ENCODE measurements around the gene MYO5B.
A peak's percentile ranks its signal among the peaks of the same experiment; 100 is the strongest.

Gene MYO5B

GRCh38 chr18:50181590-50181989 is 13.4 kb downstream of the MYO5B start:
- DNase-seq (ENCODE audit: low read depth in 1 of 2, low spot score in 1 of 2) = no peak
- in situ Hi-C loops (cut with HindIII; ENCODE audit: low pct_unique_long_range_greater_than_20kb, low sequenced_read_pairs) = no loop called here
- no peak for TF ChIP-seq JUND (IDR thresholded peaks at IDR 0.05; ENCODE audit: low read depth)

- TF ChIP-seq JUND (IDR thresholded peaks at IDR 0.05; ENCODE audit: low read depth) = no peak
- no peak for DNase-seq (ENCODE audit: low read depth in 1 of 2, low spot score in 1 of 2)
- in situ Hi-C loops (cut with HindIII; ENCODE audit: low pct_unique_long_range_greater_than_20kb, low sequenced_read_pairs) = no loop called here
Observed at GRCh38 chr18:50179465-50179864, 15.5 kb downstream of the MYO5B start.

GRCh38 chr18:50177294-50177992 is 17.5 kb downstream of the MYO5B start:
- no peak for TF ChIP-seq JUND (IDR thresholded peaks at IDR 0.05; ENCODE audit: low read depth)
- in situ Hi-C loops (cut with HindIII; ENCODE audit: low pct_unique_long_range_greater_than_20kb, low sequenced_read_pairs) = no loop called here
- no peak for DNase-seq (ENCODE audit: low read depth in 1 of 2, low spot score in 1 of 2)

- in situ Hi-C loops (cut with HindIII; ENCODE audit: low pct_unique_long_range_greater_than_20kb, low sequenced_read_pairs) = no loop called here
- no peak for TF ChIP-seq JUND (IDR thresholded peaks at IDR 0.05; ENCODE audit: low read depth)
- DNase-seq (ENCODE audit: low read depth in 1 of 2, low spot score in 1 of 2) = no peak
Observed at GRCh38 chr18:50172367-50172766, 22.6 kb downstream of the MYO5B start.

- no peak for DNase-seq (ENCODE audit: low read depth in 1 of 2, low spot score in 1 of 2)
- no peak for TF ChIP-seq JUND (IDR thresholded peaks at IDR 0.05; ENCODE audit: low read depth)
- in situ Hi-C loops (cut with HindIII; ENCODE audit: low pct_unique_long_range_greater_than_20kb, low sequenced_read_pairs) = no loop called here
Observed at GRCh38 chr18:50171406-50171805, 23.5 kb downstream of the MYO5B start.

GRCh38 chr18:50170004-50170403 is 24.9 kb downstream of the MYO5B start:
- no peak for DNase-seq (ENCODE audit: low read depth in 1 of 2, low spot score in 1 of 2)
- TF ChIP-seq JUND (IDR thresholded peaks at IDR 0.05; ENCODE audit: low read depth) = no peak
- in situ Hi-C loops (cut with HindIII; ENCODE audit: low pct_unique_long_range_greater_than_20kb, low sequenced_read_pairs) = no loop called here

- no peak for DNase-seq (ENCODE audit: low read depth in 1 of 2, low spot score in 1 of 2)
- no peak for TF ChIP-seq JUND (IDR thresholded peaks at IDR 0.05; ENCODE audit: low read depth)
- in situ Hi-C loops (cut with HindIII; ENCODE audit: low pct_unique_long_range_greater_than_20kb, low sequenced_read_pairs) = no loop called here
Observed at GRCh38 chr18:50169149-50169548, 25.8 kb downstream of the MYO5B start.

- DNase-seq (ENCODE audit: low read depth in 1 of 2, low spot score in 1 of 2) = no peak
- TF ChIP-seq JUND (IDR thresholded peaks at IDR 0.05; ENCODE audit: low read depth) = no peak
- in situ Hi-C loops (cut with HindIII; ENCODE audit: low pct_unique_long_range_greater_than_20kb, low sequenced_read_pairs) = no loop called here
Observed at GRCh38 chr18:50167966-50168365, 27.0 kb downstream of the MYO5B start.

- TF ChIP-seq JUND (IDR thresholded peaks at IDR 0.05; ENCODE audit: low read depth) = no peak
- in situ Hi-C loops (cut with HindIII; ENCODE audit: low pct_unique_long_range_greater_than_20kb, low sequenced_read_pairs) = no loop called here
- no peak for DNase-seq (ENCODE audit: low read depth in 1 of 2, low spot score in 1 of 2)
Observed at GRCh38 chr18:50166901-50167300, 28.0 kb downstream of the MYO5B start.

GRCh38 chr18:50163505-50163904 is 31.4 kb downstream of the MYO5B start:
- TF ChIP-seq JUND (IDR thresholded peaks at IDR 0.05; ENCODE audit: low read depth) = no peak
- in situ Hi-C loops (cut with HindIII; ENCODE audit: low pct_unique_long_range_greater_than_20kb, low sequenced_read_pairs) = no loop called here
- no peak for DNase-seq (ENCODE audit: low read depth in 1 of 2, low spot score in 1 of 2)

GRCh38 chr18:50162486-50163304 is 32.3 kb downstream of the MYO5B start:
- peak in 1 of 2 experiments; percentile 20 for DNase-seq (ENCODE audit: low read depth in 1 of 2, low spot score in 1 of 2)
- in situ Hi-C loops (cut with HindIII; ENCODE audit: low pct_unique_long_range_greater_than_20kb, low sequenced_read_pairs) = no loop called here
- no peak for TF ChIP-seq JUND (IDR thresholded peaks at IDR 0.05; ENCODE audit: low read depth)

GRCh38 chr18:50161597-50162205 is 33.2 kb downstream of the MYO5B start:
- DNase-seq (ENCODE audit: low read depth in 1 of 2, low spot score in 1 of 2) = peak; percentile 16 to 77
- in situ Hi-C loops (cut with HindIII; ENCODE audit: low pct_unique_long_range_greater_than_20kb, low sequenced_read_pairs) = no loop called here
- TF ChIP-seq JUND (IDR thresholded peaks at IDR 0.05; ENCODE audit: low read depth) = no peak

GRCh38 chr18:50159654-50160046 is 35.3 kb downstream of the MYO5B start:
- in situ Hi-C loops (cut with HindIII; ENCODE audit: low pct_unique_long_range_greater_than_20kb, low sequenced_read_pairs) = no loop called here
- no peak for TF ChIP-seq JUND (IDR thresholded peaks at IDR 0.05; ENCODE audit: low read depth)
- no peak for DNase-seq (ENCODE audit: low read depth in 1 of 2, low spot score in 1 of 2)
